Esophagus (tissue), 2 donors: ENCODE results near the gene FNDC11. TPM values are rescaled to one million over a fixed set of nuclear protein-coding genes. Genes with fewer than 3 reads are reported as not detected.

Experiments
- H3K27ac ChIP-seq, 2 donors: one replicate each; pipeline ENCODE4 v1.5.1; 2013; ENCODE audit warnings: low read depth in 2 of 2, mild to moderate bottlenecking in 2 of 2, inconsistent platforms in 1 of 2, low read length in 1 of 2, moderate library complexity in 1 of 2
- H3K27me3 ChIP-seq, 2 donors: one replicate each; pipeline ENCODE4 v1.6.1; 2013; ENCODE audit warnings: low read length in 2 of 2, control low read depth in 1 of 2, mild to moderate bottlenecking in 1 of 2; ENCODE audit not compliant: insufficient read depth in 2 of 2, control insufficient read depth in 1 of 2
- H3K36me3 ChIP-seq, 2 donors: one replicate each; pipeline ENCODE4 v1.6.1; 2013; ENCODE audit warnings: low read length in 1 of 2; ENCODE audit not compliant: control insufficient read depth in 2 of 2, insufficient read depth in 2 of 2
- H3K4me1 ChIP-seq, 2 donors: one replicate each; pipeline ENCODE4 v1.6.1; 2013; ENCODE audit warnings: low read length in 1 of 2; ENCODE audit not compliant: control insufficient read depth in 2 of 2, insufficient read depth in 2 of 2
- H3K4me3 ChIP-seq, 2 donors: one replicate each; pipeline ENCODE4 v1.5.1; 2013; ENCODE audit warnings: low read length in 2 of 2, mild to moderate bottlenecking in 2 of 2, low read depth in 1 of 2, moderate library complexity in 1 of 2
- H3K9me3 ChIP-seq, 2 donors: one replicate each; pipeline ENCODE4 v1.6.1; 2013; ENCODE audit warnings: mild to moderate bottlenecking in 2 of 2, low read depth in 1 of 2, low read length in 1 of 2, moderate library complexity in 1 of 2; ENCODE audit not compliant: control insufficient read depth in 2 of 2, insufficient read depth in 1 of 2
- WGBS, 2 donors: extraction: QIAGEN DNeasy Blood & Tissue Kit; methylation state at CpG; one replicate each; pipeline ENCODE4 v1.1.7; 2013; 5-methylcytosine and 5-hydroxymethylcytosine counted together
- polyA plus RNA-seq, 2 donors: library from polyadenylated mRNA; stranded (reverse); fragments of 200-250 nt; gene quantifications; one replicate each; pipeline ENCODE4 v1.2.3, GENCODE V29; 2013
- donor health status: healthy with polysubstance abuse.
- donor health status: Bipolar disorder and iron deficiency.

The FNDC11 gene
- polyA plus RNA-seq, 2 donors = 0.07 to 0.26 TPM

DNA sequence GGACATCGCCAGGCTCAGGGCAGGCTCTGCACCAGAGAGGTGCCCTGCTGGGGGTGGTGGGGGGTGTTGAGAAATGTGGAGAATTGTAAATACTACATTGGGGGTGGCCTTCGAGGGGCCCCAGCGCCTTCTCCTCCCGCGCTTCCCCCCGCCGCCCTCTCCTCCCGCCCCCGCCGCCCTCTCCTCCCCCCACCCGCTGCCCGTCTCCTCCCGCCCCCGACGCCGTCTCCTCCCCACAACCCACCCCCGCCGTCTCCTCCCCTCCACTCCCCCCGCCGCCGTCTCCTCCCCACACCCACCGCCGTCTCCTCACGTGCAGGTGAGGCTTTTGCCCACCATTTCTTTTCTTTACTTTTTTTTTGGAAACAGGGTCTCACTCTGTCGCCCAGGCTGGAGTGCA lies 4.9 kb upstream of the FNDC11 start:
- no peaks in the 10 kb centered on the region for H3K36me3 ChIP-seq
- no peak overlapping the region for H3K4me3 ChIP-seq
- peaks cover 0 to 11% of the 10 kb centered on the region in 2 donors for H3K4me1 ChIP-seq
- peaks cover 0 to 8% of the 10 kb centered on the region in 2 donors for H3K27me3 ChIP-seq
- peaks cover 0 to 5% of the 10 kb centered on the region in 2 donors for H3K9me3 ChIP-seq
- WGBS, 2 donors = 25 to 37% methylated on average over 6 to 17 of the region's 25 CpGs
- no peak overlapping the region for H3K27ac ChIP-seq

DNA sequence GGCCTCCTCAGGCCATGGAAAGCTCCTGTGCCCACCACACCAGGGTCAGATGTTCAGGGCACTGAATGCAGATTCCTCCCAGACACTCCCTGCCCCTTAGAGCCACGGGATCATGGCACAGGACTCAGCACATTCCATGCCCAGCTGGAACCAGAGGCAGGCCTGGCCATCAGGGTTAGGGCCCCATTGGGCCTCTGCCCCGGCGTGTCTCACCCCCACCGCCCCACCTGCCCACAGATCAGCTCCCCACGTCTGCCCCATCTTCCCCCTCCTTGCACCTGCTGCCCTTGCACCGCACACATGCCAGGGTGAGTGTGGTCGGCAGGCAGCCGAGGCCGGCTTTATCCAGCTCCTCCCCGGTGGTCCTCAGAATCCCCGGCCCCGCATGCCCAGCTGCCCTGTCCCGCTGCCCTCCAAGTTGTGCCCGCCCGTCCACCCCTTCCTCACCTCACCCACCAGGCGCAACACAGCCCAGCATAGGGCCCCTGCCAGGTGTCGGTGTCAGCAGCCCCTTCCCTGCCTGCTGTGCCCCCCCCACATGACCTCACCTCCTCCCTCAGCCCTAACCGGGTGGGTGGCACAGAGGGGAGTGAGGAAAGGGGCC lies 4.2 kb upstream of the FNDC11 start:
- Histone ChIP-seq H3K4me3 (no peak overlapping the region), H3K27ac (no peak overlapping the region), H3K9me3 (no peaks in the 10 kb centered on the region), H3K4me1 (peaks cover 0 to 15% of the 10 kb centered on the region in 2 donors), H3K36me3 (no peaks in the 10 kb centered on the region), H3K27me3 (peaks cover 0 to 8% of the 10 kb centered on the region in 2 donors)
- 79 to 85% methylated on average over 18 of the region's 18 CpGs for WGBS, 2 donors

DNA sequence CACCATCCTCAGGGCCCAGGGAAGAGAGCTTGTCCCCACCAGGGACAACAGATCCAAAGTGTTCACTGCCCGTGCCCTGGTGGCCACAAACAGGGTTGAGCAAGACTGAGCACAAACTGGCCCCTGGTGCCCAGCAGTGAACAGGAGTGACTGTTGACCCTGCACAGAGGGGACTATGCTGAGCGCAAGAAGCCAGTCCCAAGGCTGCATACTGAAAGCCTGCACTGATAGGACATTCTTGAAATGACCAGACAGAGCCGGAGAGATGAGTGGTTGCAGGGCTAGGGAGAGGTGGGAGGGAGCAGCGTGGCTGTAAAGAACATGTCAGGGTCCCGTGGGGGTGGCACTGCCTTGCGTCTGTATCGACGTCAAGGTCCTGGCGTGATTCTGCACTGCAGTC lies 2.9 kb upstream of the FNDC11 start:
- Histone ChIP-seq H3K27me3 (peaks cover 0 to 8% of the 10 kb centered on the region in 2 donors), H3K4me3 (no peak overlapping the region)
- 55 to 61% methylated on average over 9 of the region's 9 CpGs for WGBS, 2 donors

DNA sequence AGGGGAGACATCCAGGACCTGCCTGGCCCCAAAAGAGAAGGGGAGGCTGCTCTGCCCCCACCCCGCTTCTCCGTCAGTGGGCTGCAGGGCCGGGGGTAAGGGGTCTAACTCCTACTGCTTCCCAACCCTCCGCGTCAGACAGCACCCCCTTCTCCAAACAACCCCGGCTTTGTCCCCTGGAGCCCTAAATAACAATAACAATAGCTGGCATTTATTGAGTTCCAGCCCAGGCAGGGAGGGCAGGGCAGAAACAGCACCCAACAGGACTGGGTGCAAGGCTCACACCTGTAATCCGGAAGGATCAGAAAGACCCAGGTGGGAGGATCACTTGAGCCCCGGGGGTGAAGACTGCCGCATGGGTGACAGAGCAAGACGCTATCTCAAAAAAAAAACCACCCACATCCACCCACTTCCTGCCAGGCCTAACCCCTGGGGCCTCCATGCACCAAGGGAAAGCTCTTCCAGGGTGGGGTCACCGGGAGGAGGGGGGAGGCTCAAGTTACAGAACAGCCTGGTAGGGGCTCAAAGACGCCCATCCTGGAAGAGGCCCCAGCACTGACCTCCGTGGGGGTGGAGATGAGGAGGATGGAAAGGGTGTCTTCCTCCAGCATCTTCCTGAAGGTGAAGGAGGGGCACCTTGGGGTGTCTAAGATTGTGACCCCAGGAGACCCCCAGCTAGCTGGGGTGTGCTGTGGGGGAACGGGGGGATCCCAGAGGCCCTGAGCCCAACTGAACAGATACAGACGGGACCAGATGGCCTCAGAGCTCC lies 1.3 kb upstream of the FNDC11 start:
- Histone ChIP-seq H3K36me3 (peaks cover 0 to 6% of the 10 kb centered on the region in 2 donors), H3K27ac (no peak overlapping the region), H3K4me1 (peaks cover 0 to 7% of the 10 kb centered on the region in 2 donors), H3K4me3 (no peak overlapping the region), H3K9me3 (no peaks in the 10 kb centered on the region), H3K27me3 (peaks cover 0 to 2% of the 10 kb centered on the region in 2 donors)
- WGBS, 2 donors = 29 to 30% methylated on average over 15 of the region's 15 CpGs

More for the DNA sequence above, 2.9 kb upstream of the FNDC11 start:
- Histone ChIP-seq H3K9me3 (no peaks in the 10 kb centered on the region), H3K36me3 (peaks cover 0 to 5% of the 10 kb centered on the region in 2 donors), H3K27ac (no peak overlapping the region), H3K4me1 (peaks cover 0 to 7% of the 10 kb centered on the region in 2 donors)

DNA sequence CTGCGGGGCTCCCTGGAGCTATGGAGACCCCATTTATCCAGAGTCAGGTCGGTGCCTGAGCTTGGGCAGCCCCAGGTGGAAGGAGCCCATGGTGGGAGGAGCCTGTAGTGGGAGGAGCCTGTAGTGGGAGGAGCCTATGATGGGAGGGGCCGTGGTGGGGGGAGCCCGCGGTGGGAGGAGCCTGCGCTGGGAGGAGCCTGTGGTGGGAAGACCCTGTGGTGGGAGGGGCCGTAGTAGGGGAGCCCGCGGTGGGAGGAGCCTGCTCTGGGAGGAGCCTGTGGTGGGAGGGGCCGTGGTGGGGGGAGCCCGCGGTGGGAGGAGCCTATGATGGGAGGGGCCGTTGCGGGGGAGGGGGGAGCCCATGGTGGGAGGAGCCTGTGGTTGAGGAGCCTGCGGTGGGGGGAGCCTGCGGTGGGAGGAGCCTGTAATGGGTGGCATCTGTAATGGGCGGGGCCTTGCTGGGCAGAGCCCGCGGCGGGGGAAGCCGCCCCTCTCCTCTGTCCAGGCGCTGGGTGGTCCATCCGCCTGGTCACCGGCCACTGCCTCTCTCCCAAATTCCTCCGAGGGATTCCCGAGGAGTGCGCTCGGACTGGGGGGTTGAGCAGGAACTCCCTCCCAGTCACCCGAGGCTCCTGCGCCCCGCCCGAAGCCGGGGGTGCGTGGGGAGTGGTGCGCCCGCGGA lies 567 bp upstream of the FNDC11 start:
- 2% methylated on average over 26 to 37 of the region's 37 CpGs for WGBS, 2 donors
- Histone ChIP-seq H3K4me3 (peak overlapping the region; percentile 35 to 46), H3K4me1 (peaks cover 0 to 7% of the 10 kb centered on the region in 2 donors), H3K27ac (no peak overlapping the region), H3K9me3 (no peaks in the 10 kb centered on the region), H3K27me3 (no peaks in the 10 kb centered on the region), H3K36me3 (peaks cover 0 to 6% of the 10 kb centered on the region in 2 donors)

DNA sequence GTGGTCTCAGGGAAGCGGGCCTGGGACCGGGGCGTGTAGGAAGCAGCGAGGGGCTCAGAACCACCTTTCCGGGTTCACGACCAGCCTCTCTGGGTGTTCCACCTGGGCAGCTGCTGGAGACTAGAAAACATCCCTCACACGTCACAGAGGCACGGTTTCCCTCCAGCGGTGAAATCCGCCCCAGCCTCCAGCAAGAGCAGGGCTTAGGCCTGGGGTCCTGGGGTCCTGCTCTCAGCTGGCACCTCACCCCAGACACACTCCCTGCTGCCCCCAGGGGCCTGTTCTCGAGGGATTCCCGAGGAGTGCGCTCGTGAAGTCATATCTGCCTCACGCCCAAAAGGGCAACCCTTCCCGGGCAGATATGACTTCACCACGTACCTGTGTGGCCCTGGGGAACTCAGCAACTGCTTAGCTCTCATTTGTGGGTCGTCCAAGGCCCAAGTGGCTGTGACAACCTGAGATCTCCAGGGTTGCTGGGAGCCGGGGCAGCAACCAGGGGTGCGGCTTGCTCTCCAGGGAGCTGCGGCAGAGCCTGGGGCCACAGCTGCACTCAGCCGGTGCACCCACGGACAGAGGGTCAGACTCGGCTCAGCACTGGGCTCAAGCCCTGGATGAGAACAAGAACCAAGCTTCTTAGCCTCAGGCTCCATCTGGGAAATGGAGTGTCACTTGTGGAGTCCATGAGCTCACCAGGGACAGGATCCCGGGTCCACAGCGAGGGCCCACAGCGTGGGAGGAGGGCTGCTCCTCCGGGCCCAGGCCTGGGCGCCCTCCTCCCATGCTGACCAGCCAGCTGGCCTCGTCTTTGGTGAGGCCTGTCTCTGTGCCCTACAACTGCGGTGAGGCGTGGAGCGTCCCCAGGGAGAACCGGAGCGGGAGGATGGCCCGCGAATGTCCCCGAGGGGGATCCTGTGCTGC lies 661 bp downstream of the FNDC11 start:
- H3K9me3 ChIP-seq = no peaks in the 10 kb centered on the region
- H3K27ac ChIP-seq = no peak overlapping the region
- WGBS, 2 donors = 65 to 69% methylated on average over 38 of the region's 38 CpGs
- no peak overlapping the region for H3K4me3 ChIP-seq
- peaks cover 0 to 7% of the 10 kb centered on the region in 2 donors for H3K4me1 ChIP-seq
- H3K36me3 ChIP-seq = peaks cover 0 to 6% of the 10 kb centered on the region in 2 donors
- no peaks in the 10 kb centered on the region for H3K27me3 ChIP-seq

DNA sequence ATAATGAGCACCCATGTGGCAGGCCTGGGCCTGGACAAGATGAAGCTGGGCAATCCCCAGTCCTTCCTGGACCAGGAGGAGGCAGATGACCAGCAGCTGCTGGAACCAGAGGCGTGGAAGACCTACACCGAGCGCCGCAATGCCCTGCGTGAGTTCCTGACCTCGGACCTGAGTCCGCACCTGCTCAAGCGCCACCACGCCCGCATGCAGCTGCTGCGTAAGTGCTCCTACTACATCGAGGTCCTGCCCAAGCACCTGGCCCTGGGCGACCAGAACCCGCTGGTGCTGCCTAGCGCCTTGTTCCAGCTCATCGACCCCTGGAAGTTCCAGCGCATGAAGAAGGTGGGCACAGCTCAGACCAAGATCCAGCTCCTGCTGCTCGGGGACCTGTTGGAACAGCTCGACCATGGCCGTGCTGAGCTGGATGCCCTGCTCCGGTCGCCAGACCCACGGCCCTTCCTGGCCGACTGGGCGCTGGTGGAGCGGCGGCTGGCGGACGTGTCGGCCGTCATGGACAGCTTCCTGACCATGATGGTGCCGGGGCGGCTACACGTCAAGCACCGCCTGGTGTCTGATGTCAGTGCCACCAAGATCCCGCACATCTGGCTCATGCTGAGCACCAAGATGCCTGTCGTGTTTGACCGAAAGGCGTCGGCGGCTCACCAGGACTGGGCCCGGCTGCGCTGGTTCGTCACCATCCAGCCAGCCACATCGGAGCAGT lies 1.9 kb downstream of the FNDC11 start:
- WGBS, 2 donors = 89 to 91% methylated on average over 45 of the region's 45 CpGs
- H3K36me3 ChIP-seq = peaks cover 4 to 18% of the 10 kb centered on the region in 2 donors
- H3K4me1 ChIP-seq = peaks cover 0 to 7% of the 10 kb centered on the region in 2 donors
- H3K27ac ChIP-seq = no peak overlapping the region
- H3K4me3 ChIP-seq = no peak overlapping the region
- no peaks in the 10 kb centered on the region for H3K27me3 ChIP-seq
- no peaks in the 10 kb centered on the region for H3K9me3 ChIP-seq

DNA sequence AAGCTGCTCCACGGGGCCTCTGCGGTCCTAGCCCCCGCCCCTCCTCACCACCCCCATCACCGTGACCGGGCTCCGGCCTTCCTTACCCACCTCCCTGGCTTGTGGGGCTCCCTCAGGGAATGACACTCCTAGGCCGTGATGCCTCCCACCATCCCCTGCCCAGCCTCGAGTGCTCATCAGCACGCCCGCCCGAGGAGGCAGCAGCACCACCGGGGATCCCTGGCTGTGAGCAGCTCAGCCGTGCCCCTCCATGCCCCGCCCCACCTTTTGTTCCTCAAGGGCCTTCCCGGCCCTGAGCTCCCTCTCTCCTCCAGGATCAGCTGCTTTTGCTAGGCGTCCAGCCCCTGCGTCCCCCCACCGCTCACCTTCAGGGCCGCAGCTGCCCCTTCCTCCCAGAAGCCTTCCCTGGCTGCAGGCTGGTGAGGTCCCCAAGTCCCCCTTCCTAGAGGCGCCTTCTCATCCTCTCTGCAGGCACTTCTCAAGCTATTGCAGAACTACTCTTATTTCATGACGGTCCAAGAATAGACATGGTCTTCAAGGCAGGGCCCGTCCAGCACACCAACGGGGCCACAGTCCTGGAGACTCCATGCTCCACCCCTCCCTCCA lies 3.0 kb downstream of the FNDC11 start:
- H3K27ac ChIP-seq = no peak overlapping the region

More for the DNA sequence above, 3.0 kb downstream of the FNDC11 start:
- no peak overlapping the region for H3K4me3 ChIP-seq
- H3K4me1 ChIP-seq = peaks cover 0 to 7% of the 10 kb centered on the region in 2 donors
- no peaks in the 10 kb centered on the region for H3K27me3 ChIP-seq
- H3K9me3 ChIP-seq = no peaks in the 10 kb centered on the region
- WGBS, 2 donors = 67 to 69% methylated on average over 23 of the region's 23 CpGs
- H3K36me3 ChIP-seq = peaks cover 5 to 27% of the 10 kb centered on the region in 2 donors
